Endothelial cell of umbilical vein (primary cell): ENCODE measurements around the gene HES2. TPM values are rescaled to one million over a fixed set of nuclear protein-coding genes. Genes with fewer than 3 reads are reported as not detected.

Source experiments
- BruUV-seq: library from RNA; stranded (reverse); fragments of 400-500 nt; replicated peaks from 2 replicates; lab custom pipeline; 2021; lab: Mats Ljungman, UMichigan
- CTCF ChIA-PET: fragments of 300-600, 350-600 bp; sonication (Branson Sonifier 250); formaldehyde crosslinking; loops from one replicate; lab custom pipeline; 2021; ENCODE audit warnings: antibody characterized with exemption, inconsistent platforms; lab: Charles Lee
- POLR2A ChIA-PET: fragments of 300-600, 350-600 bp; sonication (Branson Sonifier 250); formaldehyde crosslinking; loops from one replicate; lab custom pipeline; 2021; ENCODE audit warnings: antibody characterized with exemption, inconsistent platforms; lab: Charles Lee
- DNase-seq: peaks from one replicate; pipeline ENCODE4 v3.0.0-alpha.2; 2011; ENCODE audit warnings: low read depth, low spot score
- FAIRE-seq: peaks from 2 replicates; lab custom pipeline; 2011; peaks lifted over from hg19 to GRCh38; lab: Jason Lieb, UNC
- H2AFZ ChIP-seq: 2 replicates; pipeline ENCODE4 v1.6.0; 2012; ENCODE audit warnings: low read depth, low read length, control low read depth, inconsistent platforms
- H3K27ac ChIP-seq: 2 replicates; pipeline ENCODE4 v1.5.1; 2011; ENCODE audit warnings: low read depth, mild to moderate bottlenecking, control low read depth, low read length, moderate library complexity; ENCODE audit not compliant: insufficient read depth
- H3K27me3 ChIP-seq, 2 experiments: 2 replicates each; pipeline versions ENCODE4 v1.6.0 to v1.6.1; 2011; ENCODE audit warnings: low read length in 2 of 2, mixed read lengths in 1 of 2; ENCODE audit not compliant: control insufficient read depth in 2 of 2, insufficient read depth in 2 of 2
- H3K36me3 ChIP-seq, 2 experiments: 2 replicates in 1 of 2; 3 replicates in 1 of 2; pipeline ENCODE4 v1.5.1; 2011; ENCODE audit warnings: low read length in 2 of 2, mild to moderate bottlenecking in 1 of 2, moderate library complexity in 1 of 2; ENCODE audit not compliant: control insufficient read depth in 2 of 2, insufficient read depth in 2 of 2; ENCODE audit errors: extremely low read depth in 1 of 2
- H3K4me1 ChIP-seq: 3 replicates; pipeline ENCODE4 v1.5.1; 2011; ENCODE audit warnings: mild to moderate bottlenecking, low read length; ENCODE audit not compliant: control insufficient read depth, insufficient read depth; ENCODE audit errors: extremely low read depth
- H3K4me2 ChIP-seq: 2 replicates; pipeline ENCODE4 v1.6.1; 2011; ENCODE audit warnings: low read length, control low read depth, mixed read lengths; ENCODE audit not compliant: insufficient read depth
- H3K4me3 ChIP-seq, 3 experiments: fragments of 200-600 bp in 1 of 3; sonication (generic), shearing (Covaris generic) in 1 of 3; replicated peaks in 1 of 3; 2 replicates each; pipeline ENCODE4 v1.5.1; 2011 to 2016; ENCODE audit warnings: control low read depth in 3 of 3, low read length in 3 of 3, mild to moderate bottlenecking in 2 of 3, inconsistent platforms in 1 of 3, low read depth in 1 of 3, moderate library complexity in 1 of 3; ENCODE audit not compliant: insufficient read depth in 1 of 3
- H3K79me2 ChIP-seq: 2 replicates; pipeline ENCODE4 v1.6.0; 2012; ENCODE audit warnings: low read length, inconsistent platforms; ENCODE audit not compliant: control insufficient read depth, insufficient read depth
- H3K9ac ChIP-seq: replicated peaks from 2 replicates; pipeline ENCODE3; 2011; ENCODE audit warnings: low read length, control low read depth; ENCODE audit not compliant: insufficient read depth; ENCODE audit errors: extremely low read depth
- H3K9me1 ChIP-seq: replicated peaks from 3 replicates; pipeline ENCODE4 v1.6.0; 2011; ENCODE audit warnings: mild to moderate bottlenecking, low read length; ENCODE audit not compliant: control insufficient read depth, insufficient read depth; ENCODE audit errors: extremely low read depth
- H3K9me3 ChIP-seq: replicated peaks from 2 replicates; pipeline ENCODE4 v1.5.1; 2012; ENCODE audit warnings: low read length, inconsistent platforms; ENCODE audit not compliant: control insufficient read depth, insufficient read depth
- H4K20me1 ChIP-seq: replicated peaks from 2 replicates; pipeline ENCODE3; 2011; ENCODE audit warnings: mild to moderate bottlenecking, low read length; ENCODE audit not compliant: control insufficient read depth, insufficient read depth; ENCODE audit errors: extremely low read depth
- EZH2 ChIP-seq: IDR thresholded peaks from 2 replicates; pipeline ENCODE4 v1.6.1; 2012; ENCODE audit warnings: borderline replicate concordance, low read depth, mild to moderate bottlenecking, moderate library complexity, low read length, inconsistent platforms; ENCODE audit not compliant: severe bottlenecking
- FOS ChIP-seq: IDR thresholded peaks from 2 replicates; pipeline ENCODE4 v1.6.1; 2011; ENCODE audit warnings: mild to moderate bottlenecking, low read length, moderate library complexity, borderline replicate concordance; ENCODE audit not compliant: insufficient read depth
- GATA2 ChIP-seq: IDR thresholded peaks from 2 replicates; pipeline ENCODE4 v1.7.0; 2011; ENCODE audit warnings: low read depth, mild to moderate bottlenecking, moderate library complexity, mixed read lengths, low read length; ENCODE audit not compliant: insufficient read length, insufficient read depth
- JUN ChIP-seq: IDR thresholded peaks from 2 replicates; pipeline ENCODE4 v1.6.1; 2011; ENCODE audit warnings: borderline replicate concordance, low read depth; ENCODE audit not compliant: insufficient read length, insufficient read depth
- MYC ChIP-seq: IDR thresholded peaks from one replicate; pipeline ENCODE4 v1.6.1; 2011; ENCODE audit warnings: mild to moderate bottlenecking, low read depth, low read length
- POLR2A ChIP-seq: IDR thresholded peaks from 2 replicates; pipeline ENCODE4 v1.6.1; 2012; ENCODE audit warnings: low read depth, mild to moderate bottlenecking, control low read depth, low read length
- POLR2AphosphoS5 ChIP-seq: IDR thresholded peaks from 2 replicates; pipeline ENCODE4 v1.6.1; 2012; ENCODE audit warnings: low read depth, mild to moderate bottlenecking, control low read depth, low read length, moderate library complexity; ENCODE audit not compliant: insufficient read depth
- dilution Hi-C: fragments of 300-500 bp; cut with MboI; formaldehyde crosslinking; loops from one replicate; pipeline ENCODE4 v1.15.0; 2019; ENCODE audit warnings: low sequenced_read_pairs; ENCODE audit not compliant: extremely low pct_ligation_motif_present
- intact Hi-C: fragments of 100-400 bp; cut with micrococcal nuclease; formaldehyde crosslinking; loops from one replicate; pipeline ENCODE4 v1.10.0; 2022
- polyA plus RNA-seq, 4 experiments: library from polyadenylated mRNA; depleted of rRNA in 3 of 4; stranded (reverse) in 3 of 4; unstranded in 1 of 4; fragments of >200 nt; gene quantifications; 2 replicates each; pipeline versions ENCODE4 v1.2.1 to v1.2.3, GENCODE V29; 2011 to 2012; ENCODE audit warnings: missing spikeins in 1 of 4
- total RNA-seq: library from RNA; stranded (reverse); gene quantifications from 2 replicates; pipeline ENCODE4 v1.2.3, GENCODE V29; 2021
- TF ChIP-seq, protein P1 (sequence below), 2 donors: IDR thresholded peaks; 1 replicate in 1 of 2; 2 replicates in 1 of 2; pipeline ENCODE4 v1.5.1; 2011; ENCODE audit warnings: low read length in 2 of 2, mild to moderate bottlenecking in 2 of 2, moderate library complexity in 2 of 2, control low read depth in 1 of 2, inconsistent platforms in 1 of 2, low read depth in 1 of 2; ENCODE audit not compliant: insufficient read depth in 1 of 2; ENCODE audit errors: extremely low read depth in 1 of 2
- TF ChIP-seq, protein P2 (sequence below): IDR thresholded peaks from 2 replicates; pipeline ENCODE4 v1.6.1; 2011; ENCODE audit not compliant: insufficient read depth, insufficient read length

Gene HES2
- total and polyA plus RNA-seq, 2 donors (not counting 3 experiments of a cell fraction or from before 2014, with no cell fraction given): 3.6 to 9.4 TPM

DNA sequence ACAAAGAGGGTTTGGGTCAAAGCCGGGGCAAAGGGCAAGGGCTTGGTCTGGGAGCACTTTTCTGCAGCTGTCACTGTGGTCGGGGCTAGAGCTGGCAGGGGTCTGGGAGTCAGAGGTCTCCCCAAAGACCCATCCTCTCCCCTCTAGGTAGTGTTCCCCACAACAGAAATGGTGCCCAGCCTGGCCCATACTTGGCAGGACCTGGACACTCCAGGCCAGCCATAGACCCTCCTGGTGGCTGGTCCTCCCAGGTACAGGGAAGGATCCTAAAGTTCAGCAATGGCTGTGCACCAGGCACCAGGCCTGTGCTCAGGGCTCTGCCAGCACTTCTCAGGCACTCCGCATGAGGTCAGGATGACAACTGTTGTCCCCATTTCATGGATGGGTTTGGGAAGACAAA, 15.8 kb upstream of the HES2 start:
- Histone ChIP-seq H3K9me1 (no peaks in the 10 kb centered on the region), H2AFZ (no peak overlapping the region), H3K4me1 (no peaks in the 10 kb centered on the region), H3K9ac (no peak overlapping the region), H3K36me3 (no peaks in the 10 kb centered on the region), H3K79me2 (no peaks in the 10 kb centered on the region), H3K4me2 (no peak overlapping the region), H3K27ac (no peak overlapping the region), H3K27me3 (no peaks in the 10 kb centered on the region), H3K9me3 (no peaks in the 10 kb centered on the region), H4K20me1 (no peaks in the 10 kb centered on the region), H3K4me3 (no peak overlapping the region)
- CTCF ChIA-PET: interaction anchor here (4.0 to 10.3 kb wide), 2 partner anchors 12 to 26 kb away, joined by 73 to 202 read pairs; partner anchors contain the start of genes ESPN and HES2
- FAIRE-seq (no peak), DNase-seq (no peak)
- POLR2A ChIA-PET: no interaction called here
- TF ChIP-seq, protein P1, sequence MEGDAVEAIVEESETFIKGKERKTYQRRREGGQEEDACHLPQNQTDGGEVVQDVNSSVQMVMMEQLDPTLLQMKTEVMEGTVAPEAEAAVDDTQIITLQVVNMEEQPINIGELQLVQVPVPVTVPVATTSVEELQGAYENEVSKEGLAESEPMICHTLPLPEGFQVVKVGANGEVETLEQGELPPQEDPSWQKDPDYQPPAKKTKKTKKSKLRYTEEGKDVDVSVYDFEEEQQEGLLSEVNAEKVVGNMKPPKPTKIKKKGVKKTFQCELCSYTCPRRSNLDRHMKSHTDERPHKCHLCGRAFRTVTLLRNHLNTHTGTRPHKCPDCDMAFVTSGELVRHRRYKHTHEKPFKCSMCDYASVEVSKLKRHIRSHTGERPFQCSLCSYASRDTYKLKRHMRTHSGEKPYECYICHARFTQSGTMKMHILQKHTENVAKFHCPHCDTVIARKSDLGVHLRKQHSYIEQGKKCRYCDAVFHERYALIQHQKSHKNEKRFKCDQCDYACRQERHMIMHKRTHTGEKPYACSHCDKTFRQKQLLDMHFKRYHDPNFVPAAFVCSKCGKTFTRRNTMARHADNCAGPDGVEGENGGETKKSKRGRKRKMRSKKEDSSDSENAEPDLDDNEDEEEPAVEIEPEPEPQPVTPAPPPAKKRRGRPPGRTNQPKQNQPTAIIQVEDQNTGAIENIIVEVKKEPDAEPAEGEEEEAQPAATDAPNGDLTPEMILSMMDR (IDR thresholded peaks at IDR 0.05; ENCODE audit: extremely low read depth in 1 of 2, insufficient read depth in 1 of 2, low read depth in 1 of 2, low read length in 2 of 2): no peak
- TF ChIP-seq FOS: no peak
- TF ChIP-seq POLR2A: no peak
- no peak for TF ChIP-seq POLR2AphosphoS5
- dilution Hi-C loops (no loop called here), intact Hi-C loops (no loop called here)
- no TSS peak for BruUV-seq

DNA sequence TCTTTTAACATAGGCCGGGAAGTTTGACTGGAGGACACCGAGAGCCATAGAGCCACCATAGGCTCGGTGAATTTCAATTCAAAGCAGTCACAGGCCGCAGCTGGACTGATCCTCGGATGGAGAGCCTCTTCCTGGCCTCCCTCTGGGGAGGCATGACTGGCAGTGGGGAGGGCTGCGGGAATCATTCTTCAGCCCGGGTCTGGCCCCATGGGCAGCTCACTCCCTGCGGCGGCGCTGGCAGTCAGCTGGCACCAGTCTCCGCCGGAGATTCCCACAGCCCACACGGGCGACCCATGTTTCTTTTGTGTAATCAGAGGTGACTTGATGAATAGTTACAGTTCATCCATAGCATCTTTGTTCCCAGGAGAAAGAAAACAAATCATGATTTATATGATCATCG, 15.4 kb upstream of the HES2 start:
- Histone ChIP-seq H3K4me2 (no peak overlapping the region), H3K9ac (no peak overlapping the region), H3K27ac (no peak overlapping the region), H3K36me3 (no peaks in the 10 kb centered on the region), H4K20me1 (no peaks in the 10 kb centered on the region), H3K27me3 (no peaks in the 10 kb centered on the region), H3K4me1 (no peaks in the 10 kb centered on the region), H3K9me1 (no peaks in the 10 kb centered on the region), H3K79me2 (no peaks in the 10 kb centered on the region), H3K4me3 (no peak overlapping the region), H2AFZ (no peak overlapping the region), H3K9me3 (no peaks in the 10 kb centered on the region)
- BruUV-seq: no TSS peak
- dilution Hi-C loops: no loop called here
- intact Hi-C loops: no loop called here
- CTCF ChIA-PET: interaction anchor here (4.0 to 10.3 kb wide), 2 partner anchors 12 to 26 kb away, joined by 73 to 202 read pairs; partner anchors contain the start of genes ESPN and HES2
- peak; percentile 53 for FAIRE-seq
- no peak for TF ChIP-seq POLR2A
- no peak for TF ChIP-seq EZH2
- TF ChIP-seq MYC: no peak
- no peak for TF ChIP-seq GATA2
- no peak for TF ChIP-seq FOS
- TF ChIP-seq POLR2AphosphoS5: no peak
- no peak for TF ChIP-seq JUN
- TF ChIP-seq, protein P1 (IDR thresholded peaks at IDR 0.05; ENCODE audit: extremely low read depth in 1 of 2, insufficient read depth in 1 of 2, low read depth in 1 of 2, low read length in 2 of 2): no peak
- TF ChIP-seq, protein P2, sequence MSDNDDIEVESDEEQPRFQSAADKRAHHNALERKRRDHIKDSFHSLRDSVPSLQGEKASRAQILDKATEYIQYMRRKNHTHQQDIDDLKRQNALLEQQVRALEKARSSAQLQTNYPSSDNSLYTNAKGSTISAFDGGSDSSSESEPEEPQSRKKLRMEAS: no peak
- POLR2A ChIA-PET: no interaction called here
- no peak for DNase-seq
